ENCODE measurements around the gene CACNB4. TPM values are rescaled to one million over a fixed set of nuclear protein-coding genes. Genes with fewer than 3 reads are reported as not detected.

The CACNB4 gene
- polyA plus RNA-seq, 2 of the 4 experiments (the other 2 are of a cell fraction) = 0.25 to 0.53 TPM

DNA sequence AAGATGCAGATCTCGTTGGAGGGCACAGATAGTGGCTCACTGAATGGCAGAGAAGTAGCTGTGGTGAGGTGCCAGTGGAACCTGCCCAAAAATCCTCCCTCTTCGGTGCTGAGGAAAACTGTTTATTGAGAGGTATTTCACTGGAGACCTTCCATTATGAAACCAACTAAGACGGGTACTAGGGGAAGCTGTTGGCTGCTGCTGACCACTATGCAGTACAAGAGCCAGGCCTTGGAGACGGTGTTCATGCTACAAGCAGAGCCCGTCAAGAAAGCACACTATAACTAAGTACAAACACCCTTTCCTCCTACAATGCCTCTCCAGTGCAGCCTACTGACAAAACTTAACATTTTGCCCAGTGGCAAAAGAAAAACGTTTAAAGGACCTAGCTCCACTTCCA lies 275.2 kb downstream of the CACNB4 start:
- no peak overlapping the region for H3K27ac ChIP-seq
- CTCF ChIA-PET = interaction anchor here (1.6 kb wide), 1 partner anchor 202 kb away, joined by 8 read pairs; no protein-coding TSS in a partner anchor

DNA sequence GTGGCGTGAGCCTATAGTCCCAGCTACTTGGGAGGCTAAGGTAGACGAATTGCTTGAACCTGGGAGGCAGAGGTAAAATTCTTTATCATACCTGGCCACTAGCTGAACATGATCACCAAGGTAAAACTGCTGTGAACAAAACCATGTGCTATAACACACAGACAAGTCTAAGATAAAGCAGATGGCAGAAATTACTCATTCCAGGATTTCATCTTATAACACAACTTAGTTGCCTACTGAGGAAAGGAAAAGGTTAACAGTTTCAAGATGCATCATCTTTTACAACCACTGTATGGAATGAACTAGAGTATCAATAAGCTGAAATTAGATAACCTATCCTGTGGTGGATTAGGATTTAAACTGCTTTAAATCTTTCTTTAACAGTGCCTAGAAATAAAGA lies 278.9 kb downstream of the CACNB4 start:
- DNase-seq (ENCODE audit: low read depth in 1 of 2, low spot score in 1 of 2) (no peak), ATAC-seq (no peak), FAIRE-seq (no peak)
- Histone ChIP-seq H3K4me2 (no peak overlapping the region), H3K4me1 (peaks cover 2% of the 10 kb centered on the region; the same call in 1 of the 3 replicates), H3K9me3 (no peaks in the 10 kb centered on the region), H3K4me3 (no peak overlapping the region), H3K27ac (no peak overlapping the region)
- CTCF ChIA-PET = no interaction called here
- TF ChIP-seq POLR2A (IDR thresholded peaks at IDR 0.05; ENCODE audit: low read length) = no peak
- TF ChIP-seq, protein P1, sequence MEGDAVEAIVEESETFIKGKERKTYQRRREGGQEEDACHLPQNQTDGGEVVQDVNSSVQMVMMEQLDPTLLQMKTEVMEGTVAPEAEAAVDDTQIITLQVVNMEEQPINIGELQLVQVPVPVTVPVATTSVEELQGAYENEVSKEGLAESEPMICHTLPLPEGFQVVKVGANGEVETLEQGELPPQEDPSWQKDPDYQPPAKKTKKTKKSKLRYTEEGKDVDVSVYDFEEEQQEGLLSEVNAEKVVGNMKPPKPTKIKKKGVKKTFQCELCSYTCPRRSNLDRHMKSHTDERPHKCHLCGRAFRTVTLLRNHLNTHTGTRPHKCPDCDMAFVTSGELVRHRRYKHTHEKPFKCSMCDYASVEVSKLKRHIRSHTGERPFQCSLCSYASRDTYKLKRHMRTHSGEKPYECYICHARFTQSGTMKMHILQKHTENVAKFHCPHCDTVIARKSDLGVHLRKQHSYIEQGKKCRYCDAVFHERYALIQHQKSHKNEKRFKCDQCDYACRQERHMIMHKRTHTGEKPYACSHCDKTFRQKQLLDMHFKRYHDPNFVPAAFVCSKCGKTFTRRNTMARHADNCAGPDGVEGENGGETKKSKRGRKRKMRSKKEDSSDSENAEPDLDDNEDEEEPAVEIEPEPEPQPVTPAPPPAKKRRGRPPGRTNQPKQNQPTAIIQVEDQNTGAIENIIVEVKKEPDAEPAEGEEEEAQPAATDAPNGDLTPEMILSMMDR (IDR thresholded peaks at IDR 0.05) = no peak
- TF ChIP-seq TP53 (CRISPR knock-in tag; IDR thresholded peaks at IDR 0.05) = no peak
- TF ChIP-seq, protein P2, sequence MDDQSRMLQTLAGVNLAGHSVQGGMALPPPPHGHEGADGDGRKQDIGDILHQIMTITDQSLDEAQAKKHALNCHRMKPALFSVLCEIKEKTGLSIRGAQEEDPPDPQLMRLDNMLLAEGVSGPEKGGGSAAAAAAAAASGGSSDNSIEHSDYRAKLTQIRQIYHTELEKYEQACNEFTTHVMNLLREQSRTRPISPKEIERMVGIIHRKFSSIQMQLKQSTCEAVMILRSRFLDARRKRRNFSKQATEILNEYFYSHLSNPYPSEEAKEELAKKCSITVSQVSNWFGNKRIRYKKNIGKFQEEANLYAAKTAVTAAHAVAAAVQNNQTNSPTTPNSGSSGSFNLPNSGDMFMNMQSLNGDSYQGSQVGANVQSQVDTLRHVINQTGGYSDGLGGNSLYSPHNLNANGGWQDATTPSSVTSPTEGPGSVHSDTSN (IDR thresholded peaks at IDR 0.05) = no peak
- no peak for TF ChIP-seq ESRRA (IDR thresholded peaks at IDR 0.05; ENCODE audit: borderline replicate concordance, low read length)
- no peak for TF ChIP-seq CHD2 (IDR thresholded peaks at IDR 0.05; ENCODE audit: low read length, partially characterized antibody)
- TF ChIP-seq, protein P3, sequence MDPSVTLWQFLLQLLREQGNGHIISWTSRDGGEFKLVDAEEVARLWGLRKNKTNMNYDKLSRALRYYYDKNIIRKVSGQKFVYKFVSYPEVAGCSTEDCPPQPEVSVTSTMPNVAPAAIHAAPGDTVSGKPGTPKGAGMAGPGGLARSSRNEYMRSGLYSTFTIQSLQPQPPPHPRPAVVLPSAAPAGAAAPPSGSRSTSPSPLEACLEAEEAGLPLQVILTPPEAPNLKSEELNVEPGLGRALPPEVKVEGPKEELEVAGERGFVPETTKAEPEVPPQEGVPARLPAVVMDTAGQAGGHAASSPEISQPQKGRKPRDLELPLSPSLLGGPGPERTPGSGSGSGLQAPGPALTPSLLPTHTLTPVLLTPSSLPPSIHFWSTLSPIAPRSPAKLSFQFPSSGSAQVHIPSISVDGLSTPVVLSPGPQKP (IDR thresholded peaks at IDR 0.05; ENCODE audit: low read depth, low read length) = no peak
- TF ChIP-seq ZSCAN20 (CRISPR knock-in tag; IDR thresholded peaks at IDR 0.05) = no peak
- TF ChIP-seq HDAC2 (IDR thresholded peaks at IDR 0.05) = no peak
- no peak for TF ChIP-seq NFE2L2 (conservative IDR thresholded peaks at IDR 0.05; ENCODE audit: low read length)
- TF ChIP-seq TFCP2L1 (CRISPR knock-in tag; IDR thresholded peaks at IDR 0.05) = no peak
- TF ChIP-seq, protein P4, sequence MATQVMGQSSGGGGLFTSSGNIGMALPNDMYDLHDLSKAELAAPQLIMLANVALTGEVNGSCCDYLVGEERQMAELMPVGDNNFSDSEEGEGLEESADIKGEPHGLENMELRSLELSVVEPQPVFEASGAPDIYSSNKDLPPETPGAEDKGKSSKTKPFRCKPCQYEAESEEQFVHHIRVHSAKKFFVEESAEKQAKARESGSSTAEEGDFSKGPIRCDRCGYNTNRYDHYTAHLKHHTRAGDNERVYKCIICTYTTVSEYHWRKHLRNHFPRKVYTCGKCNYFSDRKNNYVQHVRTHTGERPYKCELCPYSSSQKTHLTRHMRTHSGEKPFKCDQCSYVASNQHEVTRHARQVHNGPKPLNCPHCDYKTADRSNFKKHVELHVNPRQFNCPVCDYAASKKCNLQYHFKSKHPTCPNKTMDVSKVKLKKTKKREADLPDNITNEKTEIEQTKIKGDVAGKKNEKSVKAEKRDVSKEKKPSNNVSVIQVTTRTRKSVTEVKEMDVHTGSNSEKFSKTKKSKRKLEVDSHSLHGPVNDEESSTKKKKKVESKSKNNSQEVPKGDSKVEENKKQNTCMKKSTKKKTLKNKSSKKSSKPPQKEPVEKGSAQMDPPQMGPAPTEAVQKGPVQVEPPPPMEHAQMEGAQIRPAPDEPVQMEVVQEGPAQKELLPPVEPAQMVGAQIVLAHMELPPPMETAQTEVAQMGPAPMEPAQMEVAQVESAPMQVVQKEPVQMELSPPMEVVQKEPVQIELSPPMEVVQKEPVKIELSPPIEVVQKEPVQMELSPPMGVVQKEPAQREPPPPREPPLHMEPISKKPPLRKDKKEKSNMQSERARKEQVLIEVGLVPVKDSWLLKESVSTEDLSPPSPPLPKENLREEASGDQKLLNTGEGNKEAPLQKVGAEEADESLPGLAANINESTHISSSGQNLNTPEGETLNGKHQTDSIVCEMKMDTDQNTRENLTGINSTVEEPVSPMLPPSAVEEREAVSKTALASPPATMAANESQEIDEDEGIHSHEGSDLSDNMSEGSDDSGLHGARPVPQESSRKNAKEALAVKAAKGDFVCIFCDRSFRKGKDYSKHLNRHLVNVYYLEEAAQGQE (IDR thresholded peaks at IDR 0.05) = no peak
- TF ChIP-seq MAFK (IDR thresholded peaks at IDR 0.05; ENCODE audit: partially characterized antibody) = no peak
- no peak for TF ChIP-seq BHLHE40 (IDR thresholded peaks at IDR 0.05; ENCODE audit: low read depth, low read length)
- TF ChIP-seq, protein P5, sequence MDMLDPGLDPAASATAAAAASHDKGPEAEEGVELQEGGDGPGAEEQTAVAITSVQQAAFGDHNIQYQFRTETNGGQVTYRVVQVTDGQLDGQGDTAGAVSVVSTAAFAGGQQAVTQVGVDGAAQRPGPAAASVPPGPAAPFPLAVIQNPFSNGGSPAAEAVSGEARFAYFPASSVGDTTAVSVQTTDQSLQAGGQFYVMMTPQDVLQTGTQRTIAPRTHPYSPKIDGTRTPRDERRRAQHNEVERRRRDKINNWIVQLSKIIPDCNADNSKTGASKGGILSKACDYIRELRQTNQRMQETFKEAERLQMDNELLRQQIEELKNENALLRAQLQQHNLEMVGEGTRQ (IDR thresholded peaks at IDR 0.05) = no peak
- TF ChIP-seq SREBF2 (IDR thresholded peaks at IDR 0.05) = no peak
- TF ChIP-seq RNF2 (IDR thresholded peaks at IDR 0.05; ENCODE audit: borderline replicate concordance, low read depth) = no peak
- TF ChIP-seq ZFP36 (IDR thresholded peaks at IDR 0.05; ENCODE audit: borderline replicate concordance, partially characterized antibody) = no peak
- TF ChIP-seq GATA3 (IDR thresholded peaks at IDR 0.05; ENCODE audit: borderline replicate concordance) = no peak
- POLR2A ChIA-PET = interaction anchor here (0.6 to 2.0 kb wide), 2 partner anchors 8 to 49 kb away, joined by 4 to 14 read pairs; partner anchors contain the start of gene ARL5A
- WGBS (ENCODE audit: missing lambda C conversion rate) = 91% methylated on average over 2 of the region's 2 CpGs

More for the DNA sequence above, 275.2 kb downstream of the CACNB4 start:
- TF ChIP-seq, protein P6, sequence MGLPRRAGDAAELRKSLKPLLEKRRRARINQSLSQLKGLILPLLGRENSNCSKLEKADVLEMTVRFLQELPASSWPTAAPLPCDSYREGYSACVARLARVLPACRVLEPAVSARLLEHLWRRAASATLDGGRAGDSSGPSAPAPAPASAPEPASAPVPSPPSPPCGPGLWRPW (IDR thresholded peaks at IDR 0.05) = no peak
- no peak for TF ChIP-seq CHD4 (IDR thresholded peaks at IDR 0.05; ENCODE audit: borderline replicate concordance)
- TF ChIP-seq RARB (CRISPR knock-in tag; IDR thresholded peaks at IDR 0.05) = no peak
- no peak for TF ChIP-seq JUNB (IDR thresholded peaks at IDR 0.05)
- no peak for TF ChIP-seq KDM5A (IDR thresholded peaks at IDR 0.05)
- TF ChIP-seq FOSB (CRISPR knock-in tag; IDR thresholded peaks at IDR 0.05) = no peak
- no peak for TF ChIP-seq TP53 (CRISPR knock-in tag; IDR thresholded peaks at IDR 0.05)
- TF ChIP-seq NPAS2 (CRISPR knock-in tag; IDR thresholded peaks at IDR 0.05; ENCODE audit: borderline replicate concordance) = no peak
- TF ChIP-seq BHLHE40 (IDR thresholded peaks at IDR 0.05; ENCODE audit: low read depth, low read length) = no peak
- TF ChIP-seq HOXB5 (CRISPR knock-in tag; IDR thresholded peaks at IDR 0.05) = no peak
- TF ChIP-seq POLR2A (IDR thresholded peaks at IDR 0.05; ENCODE audit: low read length) = no peak
- no peak for TF ChIP-seq NR3C1 (IDR thresholded peaks at IDR 0.05)
- no peak for TF ChIP-seq SMC3 (IDR thresholded peaks at IDR 0.05)
- TF ChIP-seq PHF8 (IDR thresholded peaks at IDR 0.05; ENCODE audit: borderline replicate concordance, low read depth) = no peak
- no peak for TF ChIP-seq RCOR1 (IDR thresholded peaks at IDR 0.05; ENCODE audit: low read depth, low read length)
- no peak for TF ChIP-seq MAFK (IDR thresholded peaks at IDR 0.05; ENCODE audit: partially characterized antibody)
- TF ChIP-seq, protein P2 (IDR thresholded peaks at IDR 0.05) = no peak
- no peak for TF ChIP-seq EHF (CRISPR knock-in tag; IDR thresholded peaks at IDR 0.05)
- no peak for TF ChIP-seq FOSL2 (IDR thresholded peaks at IDR 0.05)
- TF ChIP-seq FOSL2 (CRISPR knock-in tag; IDR thresholded peaks at IDR 0.05) = no peak
- no peak for TF ChIP-seq JUN (IDR thresholded peaks at IDR 0.05)
- Histone ChIP-seq H3K9me3 (no peaks in the 10 kb centered on the region), H3K4me1 (peaks cover 23% of the 10 kb centered on the region; the same call in 2 of the 3 replicates), H3K4me3 (no peak overlapping the region), H3K4me2 (no peak overlapping the region)
- FAIRE-seq = no peak
- DNase-seq (ENCODE audit: low read depth in 1 of 2, low spot score in 1 of 2) = no peak
- no peak for ATAC-seq
- 68% methylated on average over 6 of the region's 6 CpGs for WGBS (ENCODE audit: missing lambda C conversion rate)
- POLR2A ChIA-PET = no interaction called here
